ENCODE measurements around the gene VSX2. TPM values are rescaled to one million over a fixed set of nuclear protein-coding genes. Genes with fewer than 3 reads are reported as not detected.

VSX2 gene
- total RNA-seq, 1 experiment from 2014 or later: not detected

- no peak for DNase-seq
- H2AK5ac ChIP-seq (ENCODE audit: insufficient read length, low read length): no peak overlapping the region
- H3K27me3 Mint-ChIP-seq (ENCODE audit: low read depth): peaks cover 3% of the 10 kb centered on the region
- no peak overlapping the region for H3K4me3 Mint-ChIP-seq
- no peak overlapping the region for H2AFZ ChIP-seq (ENCODE audit: low read length)
- no peak overlapping the region for H2BK20ac ChIP-seq (ENCODE audit: low read depth, low read length, poor library complexity, severe bottlenecking)
- WGBS (ENCODE audit: extremely low coverage, insufficient read length, low lambda C conversion rate): no CpG with 5 or more reads among the region's 1 CpG
- no peak overlapping the region for H3K56ac ChIP-seq (ENCODE audit: insufficient read length, low read depth, low read length)
- H3K4ac ChIP-seq (ENCODE audit: low read depth, low read length): no peak overlapping the region
- TF ChIP-seq, protein P1, sequence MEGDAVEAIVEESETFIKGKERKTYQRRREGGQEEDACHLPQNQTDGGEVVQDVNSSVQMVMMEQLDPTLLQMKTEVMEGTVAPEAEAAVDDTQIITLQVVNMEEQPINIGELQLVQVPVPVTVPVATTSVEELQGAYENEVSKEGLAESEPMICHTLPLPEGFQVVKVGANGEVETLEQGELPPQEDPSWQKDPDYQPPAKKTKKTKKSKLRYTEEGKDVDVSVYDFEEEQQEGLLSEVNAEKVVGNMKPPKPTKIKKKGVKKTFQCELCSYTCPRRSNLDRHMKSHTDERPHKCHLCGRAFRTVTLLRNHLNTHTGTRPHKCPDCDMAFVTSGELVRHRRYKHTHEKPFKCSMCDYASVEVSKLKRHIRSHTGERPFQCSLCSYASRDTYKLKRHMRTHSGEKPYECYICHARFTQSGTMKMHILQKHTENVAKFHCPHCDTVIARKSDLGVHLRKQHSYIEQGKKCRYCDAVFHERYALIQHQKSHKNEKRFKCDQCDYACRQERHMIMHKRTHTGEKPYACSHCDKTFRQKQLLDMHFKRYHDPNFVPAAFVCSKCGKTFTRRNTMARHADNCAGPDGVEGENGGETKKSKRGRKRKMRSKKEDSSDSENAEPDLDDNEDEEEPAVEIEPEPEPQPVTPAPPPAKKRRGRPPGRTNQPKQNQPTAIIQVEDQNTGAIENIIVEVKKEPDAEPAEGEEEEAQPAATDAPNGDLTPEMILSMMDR (conservative IDR thresholded peaks at IDR 0.05): no peak
- peaks cover 0 to 7% (median 0%) of the 10 kb centered on the region in 3 experiments; a peak in 3 of 7 replicates for H3K36me3 Mint-ChIP-seq (ENCODE audit: insufficient read depth in 1 of 3, low read depth in 3 of 3)
- no peaks in the 10 kb centered on the region; a peak in 1 of 4 replicates for H3K4me1 Mint-ChIP-seq
- no peak overlapping the region for H3K9ac ChIP-seq (ENCODE audit: extremely low read depth, insufficient read length, low read length)
- H3K9me3 Mint-ChIP-seq: no peaks in the 10 kb centered on the region
- no peaks in the 10 kb centered on the region for H3K27me3 ChIP-seq (ENCODE audit: insufficient read depth, low read length)
- H2BK120ac ChIP-seq (ENCODE audit: low read depth, low read length, poor library complexity, severe bottlenecking): no peak overlapping the region
- H2BK5ac ChIP-seq (ENCODE audit: insufficient read length, low read length): no peak overlapping the region
- no peak overlapping the region for H3K18ac ChIP-seq (ENCODE audit: insufficient read length, low read depth, low read length)
- H3K14ac ChIP-seq (ENCODE audit: insufficient read depth, low read length): no peak overlapping the region
- no peak overlapping the region for H3T11ph ChIP-seq (ENCODE audit: low read length)
- no peaks in the 10 kb centered on the region for H3K4me1 ChIP-seq (ENCODE audit: insufficient read depth, low read length)
- H4K5ac ChIP-seq (ENCODE audit: insufficient read length, low read depth, low read length): no peak overlapping the region
- no peak overlapping the region for H3K27ac ChIP-seq (ENCODE audit: insufficient read length, low read depth, low read length)
- no peaks in the 10 kb centered on the region for H3K79me1 ChIP-seq (ENCODE audit: insufficient read depth, low read depth, low read length, poor library complexity, severe bottlenecking)
- H4K8ac ChIP-seq (replicated peaks; ENCODE audit: insufficient read length, low read depth, low read length): no peak overlapping the region
- H4K91ac ChIP-seq (ENCODE audit: insufficient read length, low read depth, low read length): no peak overlapping the region
- H3K23me2 ChIP-seq (ENCODE audit: insufficient read length, low read depth, low read length, poor library complexity, severe bottlenecking): no peaks in the 10 kb centered on the region
- no peak overlapping the region for H2BK15ac ChIP-seq (ENCODE audit: low read depth, low read length)
- H3K23ac ChIP-seq (ENCODE audit: insufficient read length, low read depth, low read length): no peak overlapping the region
- H2BK12ac ChIP-seq (ENCODE audit: insufficient read length, low read depth, low read length): no peak overlapping the region
- no peak overlapping the region for H3K4me2 ChIP-seq (ENCODE audit: insufficient read depth, insufficient read length, low read length)
- no peaks in the 10 kb centered on the region for H3K9me3 ChIP-seq (ENCODE audit: control insufficient read depth, low read depth, low read length)
- H3K27ac Mint-ChIP-seq: no peak overlapping the region
- H4K20me1 ChIP-seq (ENCODE audit: control insufficient read depth, insufficient read depth, insufficient read length): no peaks in the 10 kb centered on the region
- H3K79me2 ChIP-seq (ENCODE audit: insufficient read depth, low read length): no peaks in the 10 kb centered on the region
Measured at GRCh38 chr14:74205882-74206281, 33.4 kb upstream of the VSX2 start.

Measured in H9 (cell line).